GM21576 (cell line): Measurements from ENCODE around the gene NPTN.
"Not testable (repeated sequence)": the region's sequence is repeated elsewhere in the genome, so short reads cannot be mapped to it uniquely, and the experiment has no call there.

Experiments used
- ATAC-seq: cut with Tn5 transposase; IDR thresholded peaks from one replicate; pipeline ENCODE4 v1.9.1; 2021; ENCODE audit warnings: mild to moderate bottlenecking, moderate library complexity; ENCODE audit not compliant: unreplicated experiment

Gene NPTN

GRCh38 chr15:73633111-73633990 lies at the start of gene NPTN:
TSS of gene NPTN (minus strand) at chr15:73633389. CDS start at chr15:73633215, 174 bp downstream.
- peak; percentile 80 for ATAC-seq

- no peak for ATAC-seq
Observed at GRCh38 chr15:73682600-73683090, 49.5 kb upstream of the NPTN start.

GRCh38 chr15:73681856-73682599 lies 48.8 kb upstream of the NPTN start:
- no peak for ATAC-seq

GRCh38 chr15:73681063-73681462 lies 47.9 kb upstream of the NPTN start:
- ATAC-seq: no peak

GRCh38 chr15:73680549-73680948 lies 47.4 kb upstream of the NPTN start:
- ATAC-seq: no peak

- no peak for ATAC-seq
Observed at GRCh38 chr15:73679964-73680363, 46.8 kb upstream of the NPTN start.

- ATAC-seq: no peak
Observed at GRCh38 chr15:73679180-73679579, 46.0 kb upstream of the NPTN start.

- ATAC-seq: no peak
Observed at GRCh38 chr15:73678498-73678897, 45.3 kb upstream of the NPTN start.

- no peak for ATAC-seq
Observed at GRCh38 chr15:73677733-73678132, 44.5 kb upstream of the NPTN start.

- no peak for ATAC-seq
Observed at GRCh38 chr15:73677146-73677607, 44.0 kb upstream of the NPTN start.

- ATAC-seq: no peak
Observed at GRCh38 chr15:73674587-73674986, 41.4 kb upstream of the NPTN start.

GRCh38 chr15:73660455-73660854 lies 27.3 kb upstream of the NPTN start:
- ATAC-seq: no peak

GRCh38 chr15:73658645-73659044 lies 25.5 kb upstream of the NPTN start:
- no peak for ATAC-seq

GRCh38 chr15:73655724-73656123 lies 22.5 kb upstream of the NPTN start:
- no peak for ATAC-seq

- no peak for ATAC-seq
Observed at GRCh38 chr15:73654659-73655058, 21.5 kb upstream of the NPTN start.

- no peak for ATAC-seq
Observed at GRCh38 chr15:73650416-73651126, 17.4 kb upstream of the NPTN start.

- ATAC-seq: no peak
Observed at GRCh38 chr15:73648014-73648295, 14.8 kb upstream of the NPTN start.

- no peak for ATAC-seq
Observed at GRCh38 chr15:73647259-73648013, 14.2 kb upstream of the NPTN start.

- ATAC-seq: not testable (repeated sequence)
Observed at GRCh38 chr15:73639464-73639863, 6.3 kb upstream of the NPTN start.

GRCh38 chr15:73637527-73637926 lies 4.3 kb upstream of the NPTN start:
- ATAC-seq: no peak
